Caki2 (cell line): ENCODE results near the gene TCEAL4. TPM values are rescaled to one million over a fixed set of nuclear protein-coding genes. Genes with fewer than 3 reads are reported as not detected.
"Not testable (repeated sequence)": the region's sequence is repeated elsewhere in the genome, so short reads cannot be mapped to it uniquely, and the experiment has no call there.

ENCODE experiments used
- DNase-seq: peaks from one replicate; pipeline ENCODE4 v3.0.0-alpha.2; 2015; ENCODE audit warnings: low read depth
- in situ Hi-C: cut with HindIII; loops from 2 replicates; pipeline ENCODE4 v1.10.0; 2016; ENCODE audit warnings: low sequenced_read_pairs, low pct_unique_long_range_greater_than_20kb, mixed read lengths
- total RNA-seq: library from RNA; depleted of rRNA; stranded (reverse); fragments of >200 nt; shearing (Covaris generic); gene quantifications from 2 replicates; pipeline ENCODE4 v1.2.3, GENCODE V29; 2014; ENCODE audit warnings: low replicate concordance

TCEAL4 gene
- total RNA-seq, 1 experiment from 2014 or later = 16.6 TPM

GRCh38 chrX:103573202-103573601 is 12.1 kb upstream of the TCEAL4 start:
- in situ Hi-C loops = no loop called here
- DNase-seq = no peak

GRCh38 chrX:103584596-103584995 is 719 bp upstream of the TCEAL4 start:
- in situ Hi-C loops = no loop called here
- DNase-seq = peak; percentile 3

- in situ Hi-C loops = no loop called here
- no peak for DNase-seq
Measured at GRCh38 chrX:103586314-103586646, 965 bp downstream of the TCEAL4 start.

DNA sequence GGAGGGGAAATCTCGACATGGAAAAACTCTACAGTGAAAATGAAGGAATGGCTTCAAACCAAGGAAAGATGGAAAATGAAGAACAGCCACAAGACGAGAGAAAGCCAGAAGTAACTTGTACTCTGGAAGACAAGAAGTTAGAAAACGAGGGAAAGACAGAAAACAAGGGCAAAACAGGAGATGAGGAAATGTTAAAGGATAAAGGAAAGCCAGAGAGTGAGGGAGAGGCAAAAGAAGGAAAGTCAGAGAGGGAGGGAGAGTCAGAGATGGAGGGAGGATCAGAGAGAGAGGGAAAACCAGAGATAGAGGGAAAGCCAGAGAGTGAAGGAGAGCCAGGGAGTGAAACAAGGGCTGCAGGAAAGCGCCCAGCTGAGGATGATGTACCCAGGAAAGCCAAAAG is 1.3 kb downstream of the TCEAL4 start:
- no peak for DNase-seq
- in situ Hi-C loops = no loop called here

DNA sequence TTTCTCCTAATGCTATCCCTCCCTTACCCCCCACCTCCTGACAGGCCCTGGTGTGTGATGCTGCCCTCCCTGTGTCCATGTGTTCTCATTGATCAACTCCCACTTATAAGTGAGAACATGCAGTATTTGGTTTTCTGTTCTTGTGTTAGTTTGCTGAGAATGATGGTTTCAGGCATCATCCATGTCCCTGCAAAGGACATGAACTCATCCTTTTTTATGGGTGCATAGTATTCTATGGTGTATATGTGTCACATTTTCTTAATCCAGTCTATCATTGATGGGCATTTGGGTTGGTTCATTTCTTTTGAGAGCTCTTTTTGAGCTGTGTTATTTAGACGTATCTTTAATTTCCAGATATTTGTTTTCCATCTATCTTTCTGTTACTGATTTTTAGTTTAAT is 7.0 kb downstream of the TCEAL4 start:
- in situ Hi-C loops, DNase-seq: not testable (repeated sequence)

DNA sequence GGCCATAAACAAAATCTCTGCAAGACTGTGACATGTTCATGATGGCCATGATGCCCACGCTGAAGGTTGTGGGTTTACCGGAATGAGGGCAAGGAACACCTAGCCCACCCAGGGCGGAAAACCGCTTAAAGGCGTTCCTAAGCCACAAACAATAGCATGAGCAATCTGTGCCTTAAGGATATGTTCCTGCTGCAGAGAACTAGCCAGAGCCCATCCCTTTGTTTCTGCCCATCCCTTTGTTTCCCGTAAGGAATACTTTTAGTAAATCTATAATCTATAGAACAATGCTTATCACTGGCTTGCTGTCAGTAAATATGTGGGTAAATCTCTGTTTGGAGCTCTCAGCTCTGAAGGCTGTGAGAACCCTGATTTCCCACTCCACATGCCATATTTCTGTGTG is 9.9 kb downstream of the TCEAL4 start:
- in situ Hi-C loops, DNase-seq: not testable (repeated sequence)

DNA sequence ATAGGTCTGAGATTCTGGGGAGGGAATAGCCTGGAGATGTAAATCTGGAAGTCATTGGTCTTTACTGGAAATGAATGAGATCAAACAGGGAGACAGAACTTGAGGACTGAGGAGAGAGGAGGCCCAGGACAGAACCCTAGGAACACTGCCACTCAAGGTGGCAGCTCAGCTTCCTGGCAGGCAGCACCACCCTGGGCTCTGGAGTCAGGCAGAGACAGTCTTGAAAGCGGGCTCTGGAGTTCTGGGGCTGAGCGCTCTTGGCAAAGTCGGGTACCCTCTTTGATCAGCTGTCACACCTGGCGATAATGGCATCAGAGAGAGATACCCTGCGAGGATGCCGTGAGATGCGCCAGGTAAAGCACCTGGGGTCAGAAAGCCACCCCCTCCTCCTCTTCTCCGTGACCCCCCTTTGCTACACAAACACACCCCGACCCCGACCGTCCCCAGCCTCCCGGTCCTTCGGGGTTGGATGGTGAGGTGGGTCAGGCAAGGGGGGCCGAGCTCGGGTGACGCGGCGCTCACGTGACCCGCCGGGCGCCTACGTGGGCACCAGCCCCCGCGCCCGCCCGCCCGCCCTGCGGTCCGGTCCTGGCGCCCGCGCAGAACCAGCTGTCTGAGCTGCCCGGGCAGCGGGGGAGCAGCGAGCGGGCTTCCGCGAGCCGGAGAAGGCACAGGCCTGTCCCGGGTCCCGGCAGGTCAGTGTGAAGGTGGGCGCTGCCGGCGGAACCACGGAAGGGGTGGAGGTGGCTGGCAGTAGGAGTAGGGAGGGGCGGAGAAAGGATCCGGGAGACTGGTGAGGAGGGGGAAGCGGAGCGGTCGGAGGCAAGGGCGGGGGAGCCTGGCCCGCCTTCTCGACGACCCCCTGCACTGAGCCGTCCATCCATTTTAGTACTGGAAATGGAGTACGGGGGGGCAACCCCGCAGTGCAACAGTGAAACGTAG is 22.3 kb downstream of the TCEAL4 start, which contains the start of gene TCEAL3:
TSS of gene TCEAL3 (plus strand) at position 600 of the 942 bp plus-strand sequence. CDS start 1,102 bp downstream, outside the sequence.
- DNase-seq = no peak

GRCh38 chrX:103608306-103608963 is 23.1 kb downstream of the TCEAL4 start:
- in situ Hi-C loops = no loop called here
- DNase-seq = no peak

More for the DNA sequence above, 22.3 kb downstream of the TCEAL4 start, which contains the start of gene TCEAL3:
- in situ Hi-C loops = no loop called here

DNA sequence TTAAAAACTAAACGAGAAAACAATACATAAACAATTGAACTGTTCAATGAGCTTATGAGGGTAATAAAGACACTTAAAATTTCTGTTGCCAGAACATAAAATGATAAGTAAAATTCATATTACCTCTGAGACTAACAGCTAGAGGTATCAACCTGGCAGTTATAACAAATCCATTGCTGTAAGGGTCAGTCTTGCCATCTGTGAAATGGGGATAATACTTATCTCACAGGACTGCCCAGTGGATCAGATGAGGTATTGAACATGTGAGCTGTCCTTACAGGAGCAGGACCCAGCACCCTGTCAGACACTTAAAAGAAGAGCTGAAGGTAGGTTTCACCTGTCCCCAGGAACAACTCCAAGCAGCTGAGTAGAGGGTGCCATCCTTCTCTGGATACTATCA is 25.0 kb downstream of the TCEAL4 start:
- DNase-seq = no peak
- in situ Hi-C loops = no loop called here

DNA sequence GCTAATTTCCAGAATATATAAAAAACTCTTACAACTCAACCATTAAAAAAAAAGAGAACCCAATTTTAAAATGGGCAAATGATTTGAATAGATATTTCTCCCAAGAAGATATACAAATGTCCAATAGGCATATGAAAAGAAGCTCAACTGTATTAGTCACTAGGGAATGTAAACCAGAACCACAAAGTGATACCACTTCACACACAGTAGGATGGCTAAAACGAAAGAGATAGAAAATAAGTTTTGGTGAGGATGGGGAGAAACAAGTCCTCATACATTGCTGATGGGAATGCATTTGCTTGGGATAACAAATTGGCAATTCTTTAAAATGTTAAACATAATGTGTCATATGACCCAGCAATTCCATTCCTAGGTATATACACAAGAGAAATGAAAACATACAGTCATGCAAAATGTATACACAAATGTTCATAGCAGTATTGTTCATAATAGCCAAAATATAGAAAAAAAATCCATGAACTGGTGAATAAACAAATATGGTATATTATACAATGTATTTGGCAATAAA is 28.1 kb downstream of the TCEAL4 start:
- in situ Hi-C loops = no loop called here
- DNase-seq = no peak

- DNase-seq = no peak
- in situ Hi-C loops = no loop called here
Measured at GRCh38 chrX:103614999-103615398, 29.7 kb downstream of the TCEAL4 start.

DNA sequence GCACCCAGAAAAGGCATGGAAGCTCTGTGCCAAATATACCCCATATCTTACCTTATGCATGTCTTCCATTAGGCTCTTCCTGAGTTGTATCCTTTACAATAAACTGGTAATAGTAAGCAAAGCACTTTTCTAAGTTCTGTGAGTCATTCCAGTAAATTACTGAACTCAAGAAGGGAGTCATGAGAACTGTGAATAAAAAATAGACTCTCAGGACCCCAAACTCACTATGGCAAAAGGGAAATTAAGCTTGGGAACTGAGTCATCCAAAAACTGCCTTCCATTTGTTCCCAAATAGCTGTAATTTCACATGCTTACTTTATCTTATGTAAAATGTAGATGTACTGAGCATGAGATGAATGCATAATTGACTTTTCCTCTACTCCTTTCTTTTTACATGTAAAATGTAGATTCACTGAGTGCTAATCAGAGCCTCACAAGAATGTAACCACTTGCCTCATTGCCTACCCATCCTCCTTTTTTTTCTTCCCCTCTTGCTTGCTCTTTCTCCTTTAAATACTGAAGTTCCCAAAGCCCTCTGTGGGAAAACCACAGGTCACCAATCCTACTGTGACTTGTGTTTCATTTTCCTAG is 30.6 kb downstream of the TCEAL4 start:
- DNase-seq = no peak
- in situ Hi-C loops = no loop called here

DNA sequence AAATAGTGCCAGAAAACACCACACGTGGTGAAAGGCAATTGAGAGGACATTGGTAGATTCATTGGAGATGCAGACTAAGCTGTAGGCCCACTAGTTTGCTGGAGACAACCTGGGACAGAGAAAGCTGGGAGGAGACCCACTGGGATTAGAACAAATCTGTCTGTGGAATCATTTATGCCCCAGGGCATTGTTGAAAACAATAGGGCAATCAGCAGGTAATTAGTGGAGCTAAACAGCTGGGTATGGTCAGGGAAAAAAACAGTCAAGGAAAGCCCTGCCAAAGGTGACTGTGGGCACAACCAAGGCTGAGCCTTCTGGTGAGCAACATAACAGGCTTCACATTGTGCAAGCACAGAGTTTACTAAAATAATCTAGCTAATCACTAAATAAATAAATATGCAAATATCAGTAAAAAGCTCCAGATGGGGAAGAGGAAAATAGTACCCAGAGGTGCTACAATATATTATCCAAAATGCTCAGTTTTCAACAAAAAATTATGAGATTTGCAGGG is 31.4 kb downstream of the TCEAL4 start:
- in situ Hi-C loops = no loop called here
- no peak for DNase-seq

GRCh38 chrX:103624111-103624510 is 38.8 kb downstream of the TCEAL4 start:
- DNase-seq = no peak
- in situ Hi-C loops = no loop called here

DNA sequence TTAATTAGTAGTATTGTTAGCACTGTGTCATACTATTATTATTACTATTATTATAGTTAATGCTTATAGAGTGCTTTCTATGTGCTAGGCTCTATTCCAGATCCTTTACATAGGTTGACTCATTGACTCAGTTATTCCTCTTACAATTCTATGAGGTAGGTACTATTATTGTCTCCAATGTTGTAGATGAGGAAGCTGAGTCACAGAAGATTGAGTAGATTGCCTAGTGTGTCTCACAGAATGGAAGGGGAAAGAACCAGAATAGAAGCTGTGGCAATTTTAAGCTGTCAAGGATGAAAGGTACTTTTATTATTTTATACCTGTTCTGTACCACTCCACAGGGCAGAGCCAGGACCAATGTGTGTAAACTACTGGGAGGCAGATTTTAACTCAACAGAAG is 41.5 kb downstream of the TCEAL4 start:
- no peak for DNase-seq
- in situ Hi-C loops = no loop called here

- in situ Hi-C loops = no loop called here
- peak; percentile 61 for DNase-seq
Measured at GRCh38 chrX:103628386-103629317, 43.3 kb downstream of the TCEAL4 start, which contains the start of gene TCEAL1. Gene TCEAL1, plus strand, starts transcription at chrX:103628975. Its CDS starts 942 bp downstream, at chrX:103629917.

DNA sequence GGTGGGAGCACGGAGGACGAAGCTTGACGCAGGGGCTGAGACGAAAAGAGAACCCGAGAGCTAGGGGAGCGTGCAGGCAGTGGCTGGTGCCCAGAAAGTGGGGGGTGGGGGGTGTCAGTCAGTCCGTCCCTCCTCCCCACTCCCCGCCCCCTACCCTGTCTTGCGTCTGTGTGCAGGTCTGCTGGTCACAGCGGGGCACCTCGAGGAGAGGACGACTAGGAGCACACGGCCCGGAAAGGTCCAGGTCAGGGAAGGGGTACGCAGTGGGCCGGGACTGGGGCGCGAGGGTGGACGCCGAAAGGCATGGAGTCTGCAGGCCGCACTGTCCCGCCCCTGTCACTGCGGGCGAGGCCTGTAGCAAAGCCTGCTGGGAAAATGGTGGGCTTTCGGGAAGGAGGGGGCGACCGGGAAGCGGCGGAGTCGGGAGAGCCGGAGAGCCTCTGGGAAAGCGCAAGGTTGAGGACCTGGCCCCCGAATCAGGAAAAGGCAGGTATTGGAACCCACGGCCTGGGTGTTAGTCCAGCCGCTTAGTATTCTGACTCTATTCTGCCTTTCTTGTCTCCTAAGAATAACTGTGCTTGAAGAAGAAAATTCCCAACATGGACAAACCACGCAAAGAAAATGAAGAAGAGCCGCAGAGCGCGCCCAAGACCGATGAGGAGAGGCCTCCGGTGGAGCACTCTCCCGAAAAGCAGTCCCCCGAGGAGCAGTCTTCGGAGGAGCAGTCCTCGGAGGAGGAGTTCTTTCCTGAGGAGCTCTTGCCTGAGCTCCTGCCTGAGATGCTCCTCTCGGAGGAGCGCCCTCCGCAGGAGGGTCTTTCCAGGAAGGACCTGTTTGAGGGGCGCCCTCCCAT is 44.2 kb downstream of the TCEAL4 start:
- in situ Hi-C loops = no loop called here
- peak; percentile 75 for DNase-seq
